ENCODE results near the gene IFIT1. TPM values are rescaled to one million over a fixed set of nuclear protein-coding genes. Genes with fewer than 3 reads are reported as not detected.
A peak's percentile ranks its signal among the peaks of the same experiment; 100 is the strongest.
"Not testable (repeated sequence)": the region's sequence is repeated elsewhere in the genome, so short reads cannot be mapped to it uniquely, and the experiment has no call there.

Gene IFIT1
- total RNA-seq, 4 donors from 2014 or later, result 3.3 to 9.3 (median 6.8) TPM

GRCh38 chr10:89347701-89348457 is 44.5 kb upstream of the IFIT1 start:
- peak overlapping the region in 2 of 4 donors; percentile 24 to 60 for H3K27ac ChIP-seq
- H3K4me3 ChIP-seq, result no peak overlapping the region
- TF ChIP-seq CTCF (IDR thresholded peaks at IDR 0.05) (no peak), POLR2A (IDR thresholded peaks at IDR 0.05) (no peak)
- DNase-seq, result no peak
- H3K36me3 ChIP-seq, result no peaks in the 10 kb centered on the region
- no peaks in the 10 kb centered on the region for H3K9me3 ChIP-seq
- peaks cover 0 to 20% (median 7%) of the 10 kb centered on the region in 4 donors for H3K4me1 ChIP-seq
- no peaks in the 10 kb centered on the region for H3K27me3 ChIP-seq

GRCh38 chr10:89348481-89348880 is 43.9 kb upstream of the IFIT1 start:
- Histone ChIP-seq H3K4me1 (peaks cover 0 to 20% (median 7%) of the 10 kb centered on the region in 4 donors), H3K9me3 (no peaks in the 10 kb centered on the region), H3K27me3 (no peaks in the 10 kb centered on the region), H3K27ac (no peak overlapping the region), H3K4me3 (no peak overlapping the region), H3K36me3 (no peaks in the 10 kb centered on the region)
- TF ChIP-seq CTCF (IDR thresholded peaks at IDR 0.05) (no peak), POLR2A (IDR thresholded peaks at IDR 0.05) (no peak)
- no peak for DNase-seq

- H3K36me3 ChIP-seq, result no peaks in the 10 kb centered on the region
- H3K9me3 ChIP-seq, result no peaks in the 10 kb centered on the region
- H3K27ac ChIP-seq, result no peak overlapping the region
- peaks cover 0 to 20% (median 7%) of the 10 kb centered on the region in 4 donors for H3K4me1 ChIP-seq
- TF ChIP-seq POLR2A (IDR thresholded peaks at IDR 0.05), result no peak
- TF ChIP-seq CTCF (IDR thresholded peaks at IDR 0.05), result no peak
- no peak overlapping the region for H3K4me3 ChIP-seq
- H3K27me3 ChIP-seq, result no peaks in the 10 kb centered on the region
- DNase-seq, result no peak
These were observed 43.4 kb upstream of the IFIT1 start for GRCh38 chr10:89348975-89349374.

- H3K36me3 ChIP-seq, H3K4me3 ChIP-seq, H3K27me3 ChIP-seq, H3K9me3 ChIP-seq: not testable (repeated sequence)
- Histone ChIP-seq H3K4me1 (peaks cover 0 to 20% (median 7%) of the 10 kb centered on the region in 4 donors), H3K27ac (peak overlapping the region; percentile 1 to 83 (median 72))
- DNase-seq, result peak in 1 of 3 donors; percentile 63
These were observed 41.6 kb upstream of the IFIT1 start for GRCh38 chr10:89350631-89351315.

- no peak overlapping the region for H3K4me3 ChIP-seq
- H3K4me1 ChIP-seq, result peaks cover 0 to 20% (median 7%) of the 10 kb centered on the region in 4 donors
- no peaks in the 10 kb centered on the region for H3K36me3 ChIP-seq
These were observed 41.0 kb upstream of the IFIT1 start for GRCh38 chr10:89351412-89351779.

More at GRCh38 chr10:89351412-89351779, 41.0 kb upstream of the IFIT1 start:
- Histone ChIP-seq H3K9me3 (no peaks in the 10 kb centered on the region), H3K27me3 (no peaks in the 10 kb centered on the region), H3K27ac (peak overlapping the region; percentile 1 to 83 (median 72))
- TF ChIP-seq POLR2A (IDR thresholded peaks at IDR 0.05) (no peak), CTCF (IDR thresholded peaks at IDR 0.05) (no peak)
- no peak for DNase-seq

Data from Peyer's patch (tissue), 4 donors.